Measurements from ENCODE around the gene SLC22A1. TPM values are rescaled to one million over a fixed set of nuclear protein-coding genes. Genes with fewer than 3 reads are reported as not detected.

SLC22A1 gene
- total RNA-seq, 2 experiments from 2014 or later = 0.31 to 1.1 TPM

DNA sequence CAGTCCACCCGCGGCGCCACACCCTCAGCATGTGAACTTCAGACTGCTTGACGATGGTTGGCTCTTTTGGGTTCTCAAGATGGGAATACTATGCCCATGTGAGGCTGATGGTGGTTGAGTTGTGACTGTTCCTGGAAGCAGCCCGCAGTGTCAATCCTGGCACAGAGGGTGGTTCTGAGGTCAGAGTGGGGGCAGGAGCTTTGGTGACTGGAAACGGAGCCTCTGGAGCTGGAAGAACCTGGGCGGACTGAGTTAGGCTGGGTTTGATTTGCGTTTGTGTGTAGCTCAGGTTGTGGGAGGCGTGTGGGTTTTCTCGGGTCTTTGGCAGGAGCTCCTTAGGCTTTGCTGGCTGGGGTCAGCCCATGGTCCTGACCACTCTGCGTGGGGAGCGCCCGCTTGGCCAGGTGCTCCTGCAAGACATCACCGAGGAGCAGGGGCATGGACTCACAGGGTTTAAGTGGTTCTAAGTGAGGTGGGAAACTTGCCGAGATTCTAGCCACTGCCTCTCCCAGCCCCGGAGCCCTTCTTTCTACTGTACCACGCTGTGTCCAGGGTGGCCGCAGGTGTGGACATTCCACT, 37.3 kb upstream of the SLC22A1 start:
- no peaks in the 10 kb centered on the region for H3K9me3 Mint-ChIP-seq
- ChIA-PET POLR2A (no interaction called here), CTCF (no interaction called here)
- H3K27ac Mint-ChIP-seq = no peak overlapping the region
- DNase-seq (no peak), ATAC-seq (no peak)
- H3K4me3 Mint-ChIP-seq = no peak overlapping the region
- peaks cover 18% of the 10 kb centered on the region for H3K4me1 Mint-ChIP-seq (ENCODE audit: low read depth)
- H3K27me3 Mint-ChIP-seq = no peaks in the 10 kb centered on the region
- intact Hi-C loops (cut with micrococcal nuclease) = no loop called here
- peaks cover 67% of the 10 kb centered on the region for H3K36me3 Mint-ChIP-seq (ENCODE audit: low read depth)
- TF ChIP-seq, protein P1, sequence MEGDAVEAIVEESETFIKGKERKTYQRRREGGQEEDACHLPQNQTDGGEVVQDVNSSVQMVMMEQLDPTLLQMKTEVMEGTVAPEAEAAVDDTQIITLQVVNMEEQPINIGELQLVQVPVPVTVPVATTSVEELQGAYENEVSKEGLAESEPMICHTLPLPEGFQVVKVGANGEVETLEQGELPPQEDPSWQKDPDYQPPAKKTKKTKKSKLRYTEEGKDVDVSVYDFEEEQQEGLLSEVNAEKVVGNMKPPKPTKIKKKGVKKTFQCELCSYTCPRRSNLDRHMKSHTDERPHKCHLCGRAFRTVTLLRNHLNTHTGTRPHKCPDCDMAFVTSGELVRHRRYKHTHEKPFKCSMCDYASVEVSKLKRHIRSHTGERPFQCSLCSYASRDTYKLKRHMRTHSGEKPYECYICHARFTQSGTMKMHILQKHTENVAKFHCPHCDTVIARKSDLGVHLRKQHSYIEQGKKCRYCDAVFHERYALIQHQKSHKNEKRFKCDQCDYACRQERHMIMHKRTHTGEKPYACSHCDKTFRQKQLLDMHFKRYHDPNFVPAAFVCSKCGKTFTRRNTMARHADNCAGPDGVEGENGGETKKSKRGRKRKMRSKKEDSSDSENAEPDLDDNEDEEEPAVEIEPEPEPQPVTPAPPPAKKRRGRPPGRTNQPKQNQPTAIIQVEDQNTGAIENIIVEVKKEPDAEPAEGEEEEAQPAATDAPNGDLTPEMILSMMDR (IDR thresholded peaks at IDR 0.05) = no peak

- H3K27me3 Mint-ChIP-seq = no peaks in the 10 kb centered on the region
- H3K4me3 Mint-ChIP-seq = no peak overlapping the region
- no peak overlapping the region for H3K27ac Mint-ChIP-seq
- ChIA-PET CTCF (no interaction called here), POLR2A (no interaction called here)
- DNase-seq = no peak
- peaks cover 18% of the 10 kb centered on the region for H3K4me1 Mint-ChIP-seq (ENCODE audit: low read depth)
- no peaks in the 10 kb centered on the region for H3K9me3 Mint-ChIP-seq
- H3K36me3 Mint-ChIP-seq (ENCODE audit: low read depth) = peaks cover 67% of the 10 kb centered on the region
- ATAC-seq = no peak
- intact Hi-C loops (cut with micrococcal nuclease) = no loop called here
- TF ChIP-seq, protein P1 (IDR thresholded peaks at IDR 0.05) = no peak
Observed at GRCh38 chr6:160085226-160085625, 36.4 kb upstream of the SLC22A1 start.

DNA sequence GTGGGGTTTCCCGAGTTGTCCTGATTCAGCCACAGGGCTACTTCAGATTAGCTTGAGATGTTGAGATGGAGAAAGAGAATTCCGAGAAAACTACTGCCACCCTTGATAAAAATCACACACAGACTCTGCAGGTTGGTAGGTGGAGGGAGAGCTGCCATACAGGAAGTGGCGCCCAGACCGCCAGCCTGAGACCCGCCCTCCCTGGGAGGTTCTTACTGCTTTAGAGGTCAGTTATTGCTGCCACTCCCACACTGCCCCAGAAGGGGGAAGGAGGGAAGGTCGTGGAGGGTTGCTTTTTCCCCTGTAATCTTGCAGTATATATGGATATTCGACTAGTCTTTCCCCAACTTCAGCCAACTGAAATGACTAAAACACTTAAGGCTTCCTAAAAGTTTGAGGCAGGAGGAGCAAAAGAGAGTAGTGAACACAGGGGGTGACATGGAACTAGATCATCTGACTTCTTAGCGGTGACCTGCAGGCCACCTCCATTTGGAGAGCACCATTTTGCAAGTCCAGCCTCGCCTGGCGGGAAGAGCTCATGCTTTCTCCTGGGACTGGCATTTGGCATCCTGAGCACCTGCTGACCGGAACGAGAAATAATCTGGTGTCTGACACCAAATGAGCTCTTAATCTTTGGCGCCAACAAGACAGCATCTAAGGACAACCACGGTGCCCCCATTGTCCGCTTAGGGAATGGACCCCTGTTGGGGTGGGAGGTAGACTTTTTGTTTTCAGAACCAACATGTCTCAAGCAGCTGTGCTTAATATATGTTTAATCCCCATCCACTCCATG, 35.7 kb upstream of the SLC22A1 start:
- Mint-ChIP-seq H3K27me3 (no peaks in the 10 kb centered on the region), H3K4me3 (no peak overlapping the region), H3K9me3 (no peaks in the 10 kb centered on the region), H3K27ac (no peak overlapping the region), H3K36me3 (ENCODE audit: low read depth) (peaks cover 63% of the 10 kb centered on the region), H3K4me1 (ENCODE audit: low read depth) (peaks cover 18% of the 10 kb centered on the region)
- no peak for ATAC-seq
- DNase-seq = no peak
- TF ChIP-seq, protein P1 (IDR thresholded peaks at IDR 0.05) = no peak
- intact Hi-C loops (cut with micrococcal nuclease) = no loop called here
- POLR2A ChIA-PET = interaction anchor here (1.0 kb wide), 1 partner anchor 264 kb away, joined by 3 read pairs; no protein-coding TSS in a partner anchor
- CTCF ChIA-PET = no interaction called here

GRCh38 chr6:160086754-160087153, 34.9 kb upstream of the SLC22A1 start:
- Mint-ChIP-seq H3K4me3 (no peak overlapping the region), H3K36me3 (ENCODE audit: low read depth) (peaks cover 57% of the 10 kb centered on the region), H3K27me3 (no peaks in the 10 kb centered on the region), H3K27ac (no peak overlapping the region), H3K4me1 (ENCODE audit: low read depth) (peaks cover 18% of the 10 kb centered on the region), H3K9me3 (no peaks in the 10 kb centered on the region)
- TF ChIP-seq, protein P1 (IDR thresholded peaks at IDR 0.05) = no peak
- intact Hi-C loops (cut with micrococcal nuclease) = no loop called here
- ChIA-PET POLR2A (interaction anchor here (1.0 kb wide), 1 partner anchor 265 kb away, joined by 3 read pairs; no protein-coding TSS in a partner anchor), CTCF (no interaction called here)
- DNase-seq (no peak), ATAC-seq (peak; percentile 37)

Data from activated CD8-positive, alpha-beta T cell treated with anti-CD3 and anti-CD28 coated beads for 36 hours (primary cell).